Sigmoid colon (tissue), 7 donors: Measurements from ENCODE around the gene DDX3X. TPM values are rescaled to one million over a fixed set of nuclear protein-coding genes. Genes with fewer than 3 reads are reported as not detected.

Source experiments
- DNase-seq: peaks from one replicate; pipeline ENCODE4 v3.0.0-alpha.2; 2019
- H3K27ac ChIP-seq, 4 donors: fragments of 200-600 bp; sonication (generic); one replicate each; pipeline ENCODE4 v1.5.1; 2016 to 2019; ENCODE audit warnings: mild to moderate bottlenecking in 1 of 4
- H3K27me3 ChIP-seq, 3 donors: fragments of 200-600 bp; sonication (generic); one replicate each; pipeline ENCODE4 v1.5.1; 2019; ENCODE audit warnings: mild to moderate bottlenecking in 1 of 3
- H3K36me3 ChIP-seq, 4 donors: fragments of 200-600 bp; sonication (generic); one replicate each; pipeline ENCODE4 v1.5.1; 2016 to 2019
- H3K4me1 ChIP-seq, 4 donors: fragments of 200-600 bp; sonication (generic); one replicate each; pipeline ENCODE4 v1.5.1; 2017 to 2019
- H3K4me3 ChIP-seq, 4 donors: fragments of 200-600 bp; sonication (generic); one replicate each; pipeline ENCODE4 v1.5.1; 2017 to 2019; ENCODE audit warnings: mild to moderate bottlenecking in 2 of 4, moderate library complexity in 1 of 4
- H3K9me3 ChIP-seq, 4 donors: fragments of 200-600 bp in 3 of 4; sonication (generic) in 3 of 4; one replicate each; pipeline versions ENCODE4 v1.5.1 to v1.6.1; 2013 to 2019
- EP300 ChIP-seq, 4 donors: sonication (generic); formaldehyde crosslinking; IDR thresholded peaks; one replicate each; pipeline ENCODE4 v1.6.1; 2017; ENCODE audit warnings: antibody characterized with exemption in 4 of 4
- POLR2A ChIP-seq, 2 donors: fragments of 450-650 bp; IDR thresholded peaks; one replicate each; pipeline ENCODE4 v1.6.1; 2016; ENCODE audit warnings: antibody characterized with exemption in 2 of 2, mild to moderate bottlenecking in 2 of 2, moderate library complexity in 2 of 2
- POLR2AphosphoS5 ChIP-seq, 4 donors: sonication (generic); formaldehyde crosslinking; IDR thresholded peaks; one replicate each; pipeline ENCODE4 v1.6.1; 2017; ENCODE audit warnings: antibody characterized with exemption in 4 of 4
- WGBS, 2 donors: extraction: QIAGEN DNeasy Blood & Tissue Kit; methylation state at CpG; one replicate each; pipeline ENCODE4 v1.1.7; 2013; 5-methylcytosine and 5-hydroxymethylcytosine counted together
- intact Hi-C: fragments of 100-400 bp; cut with DNase I; formaldehyde crosslinking; loops from one replicate; pipeline ENCODE4 v1.15.1; 2023
- polyA plus RNA-seq, 3 donors: library from polyadenylated mRNA; stranded (reverse); fragments of 200-250 nt; gene quantifications; one replicate each; pipeline ENCODE4 v1.2.3, GENCODE V29; 2013
- total RNA-seq, 4 donors: library from RNA; depleted of rRNA; stranded (reverse); fragments of >200 nt; gene quantifications; one replicate each; pipeline ENCODE4 v1.1.0, GENCODE V29; 2016
- TF ChIP-seq, protein P1 (sequence below), 4 experiments: fragments of 450-650 bp in 3 of 4; fragments of 200-600 bp in 1 of 4; IDR thresholded peaks; one replicate each; pipeline ENCODE4 v1.5.1; 2016 to 2019; ENCODE audit warnings: antibody characterized with exemption in 4 of 4, mild to moderate bottlenecking in 3 of 4, moderate library complexity in 2 of 4
- donor health status: healthy with polysubstance abuse.
- donor health status: Bipolar disorder and iron deficiency.
- donor health status: healthy.

The DDX3X gene
- total and polyA plus RNA-seq, 7 donors, result 86.0 to 218 (median 146) TPM

DNA sequence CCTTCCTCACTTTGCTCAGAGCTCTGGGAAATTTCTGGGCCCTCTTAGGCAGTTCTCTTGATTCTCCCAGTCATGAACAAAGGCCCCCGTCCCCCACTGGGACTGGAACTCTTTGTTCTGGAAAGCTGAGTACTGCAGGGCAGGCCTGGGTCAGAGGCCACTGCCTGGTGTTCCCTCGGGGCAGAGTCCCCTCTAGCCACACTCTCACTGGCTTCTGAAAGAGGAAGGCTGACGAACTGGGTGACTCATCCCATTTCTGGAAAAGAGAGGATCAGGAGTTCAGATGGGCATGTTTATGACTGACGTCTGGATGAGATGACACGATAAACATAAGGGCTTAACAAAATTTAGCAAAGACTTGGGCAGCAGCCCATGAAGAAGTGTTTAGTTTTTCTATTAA lies 47.7 kb downstream of the DDX3X start:
- Histone ChIP-seq H3K9me3 (no peaks in the 10 kb centered on the region), H3K36me3 (no peaks in the 10 kb centered on the region), H3K27ac (peak overlapping the region in 1 of 4 donors; percentile 8), H3K27me3 (no peaks in the 10 kb centered on the region), H3K4me3 (no peak overlapping the region), H3K4me1 (no peaks in the 10 kb centered on the region)
- DNase-seq, result peak; percentile 79
- TF ChIP-seq, protein P1, sequence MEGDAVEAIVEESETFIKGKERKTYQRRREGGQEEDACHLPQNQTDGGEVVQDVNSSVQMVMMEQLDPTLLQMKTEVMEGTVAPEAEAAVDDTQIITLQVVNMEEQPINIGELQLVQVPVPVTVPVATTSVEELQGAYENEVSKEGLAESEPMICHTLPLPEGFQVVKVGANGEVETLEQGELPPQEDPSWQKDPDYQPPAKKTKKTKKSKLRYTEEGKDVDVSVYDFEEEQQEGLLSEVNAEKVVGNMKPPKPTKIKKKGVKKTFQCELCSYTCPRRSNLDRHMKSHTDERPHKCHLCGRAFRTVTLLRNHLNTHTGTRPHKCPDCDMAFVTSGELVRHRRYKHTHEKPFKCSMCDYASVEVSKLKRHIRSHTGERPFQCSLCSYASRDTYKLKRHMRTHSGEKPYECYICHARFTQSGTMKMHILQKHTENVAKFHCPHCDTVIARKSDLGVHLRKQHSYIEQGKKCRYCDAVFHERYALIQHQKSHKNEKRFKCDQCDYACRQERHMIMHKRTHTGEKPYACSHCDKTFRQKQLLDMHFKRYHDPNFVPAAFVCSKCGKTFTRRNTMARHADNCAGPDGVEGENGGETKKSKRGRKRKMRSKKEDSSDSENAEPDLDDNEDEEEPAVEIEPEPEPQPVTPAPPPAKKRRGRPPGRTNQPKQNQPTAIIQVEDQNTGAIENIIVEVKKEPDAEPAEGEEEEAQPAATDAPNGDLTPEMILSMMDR (IDR thresholded peaks at IDR 0.05), result no peak
- TF ChIP-seq POLR2AphosphoS5 (IDR thresholded peaks at IDR 0.05), result no peak
- TF ChIP-seq POLR2A (IDR thresholded peaks at IDR 0.05), result no peak
- peak in 2 of 4 donors; percentile 20 to 40 for TF ChIP-seq EP300 (IDR thresholded peaks at IDR 0.05)
- intact Hi-C loops, result no loop called here
- WGBS, 2 donors, result 9 to 47% methylated on average over 5 of the region's 5 CpGs

DNA sequence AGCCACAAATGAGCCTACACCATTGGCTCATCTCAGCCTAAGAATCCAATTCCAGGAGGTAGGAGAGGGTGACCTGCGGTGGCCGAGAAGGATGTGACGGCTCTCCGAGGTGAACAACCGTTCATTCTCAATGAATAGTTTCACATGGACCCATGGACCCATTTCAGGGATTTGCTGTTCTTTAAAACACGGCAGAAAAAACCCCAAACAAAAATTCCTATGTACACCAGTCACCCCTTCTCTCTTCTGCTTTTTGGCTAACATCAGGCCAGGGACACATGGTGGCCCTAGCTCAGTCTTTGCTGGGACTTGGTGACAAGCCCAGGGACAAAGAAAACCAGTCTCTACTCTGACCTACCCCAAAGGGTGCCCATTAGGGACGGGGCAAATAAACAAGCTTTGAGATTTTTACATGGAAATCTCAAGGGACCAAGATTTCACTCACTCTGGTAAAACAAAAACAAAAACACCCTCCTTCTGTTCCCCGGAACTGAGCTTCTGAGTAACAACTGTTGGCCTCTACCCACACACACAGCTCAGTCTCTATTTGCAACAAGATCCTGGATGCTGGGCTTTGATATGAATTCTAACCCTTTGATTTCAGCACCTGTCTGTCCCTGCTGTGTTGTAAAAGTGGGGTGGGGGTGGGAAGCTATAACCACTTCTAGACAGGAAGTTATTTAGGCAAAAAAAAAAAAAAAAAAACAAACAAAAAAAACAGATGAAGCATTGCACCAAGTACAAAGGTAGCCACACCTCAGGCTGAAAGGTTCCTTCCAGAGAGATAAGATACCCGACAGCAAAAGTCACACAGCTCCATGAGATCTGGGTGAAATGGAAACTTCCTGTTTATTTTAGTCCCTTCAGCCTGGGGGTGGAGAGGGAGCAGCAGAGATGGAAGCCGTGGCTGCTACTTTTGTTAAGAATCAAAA lies 49.0 kb downstream of the DDX3X start:
- intact Hi-C loops, result no loop called here
- Histone ChIP-seq H3K4me1 (no peaks in the 10 kb centered on the region), H3K36me3 (no peaks in the 10 kb centered on the region), H3K9me3 (no peaks in the 10 kb centered on the region), H3K27ac (no peak overlapping the region), H3K4me3 (no peak overlapping the region), H3K27me3 (no peaks in the 10 kb centered on the region)
- 36 to 59% methylated on average over 10 of the region's 10 CpGs for WGBS, 2 donors
- DNase-seq, result no peak
- TF ChIP-seq, protein P1 (IDR thresholded peaks at IDR 0.05), result no peak

DNA sequence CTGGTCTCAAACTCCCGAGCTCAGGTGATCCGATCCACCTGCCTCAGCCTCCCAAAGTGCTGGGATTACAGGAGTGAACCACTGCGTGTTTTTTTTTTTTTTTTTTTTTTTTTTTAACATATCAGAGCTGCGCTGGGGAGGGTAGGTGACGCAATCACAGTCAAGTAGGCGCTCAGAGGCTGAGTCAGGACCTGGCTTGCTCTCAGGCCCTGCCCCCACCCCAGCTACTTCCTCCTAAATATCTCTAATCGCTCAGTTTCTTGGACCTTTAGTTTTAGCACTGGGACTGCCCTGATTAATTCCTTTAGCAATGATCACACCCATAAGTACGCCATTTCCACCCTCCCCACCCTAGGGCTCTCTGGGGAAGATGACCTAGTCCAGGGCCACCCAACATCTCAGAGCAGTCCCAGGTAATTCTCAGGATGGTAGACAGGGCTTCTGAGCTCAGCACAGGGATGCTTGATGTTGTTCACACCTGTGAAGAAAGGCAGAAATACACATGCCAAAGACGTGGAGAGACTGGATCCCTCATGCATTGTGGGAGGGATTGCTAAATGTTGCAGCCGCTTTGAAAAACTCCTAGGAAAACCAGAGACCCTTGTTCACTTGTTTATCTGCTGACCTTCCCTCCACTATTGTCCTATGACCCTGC lies 50.2 kb downstream of the DDX3X start:
- intact Hi-C loops, result no loop called here
- DNase-seq, result peak; percentile 75
- H3K36me3 ChIP-seq, result no peaks in the 10 kb centered on the region
- H3K27ac ChIP-seq, result no peak overlapping the region
- H3K4me3 ChIP-seq, result no peak overlapping the region
- H3K9me3 ChIP-seq, result no peaks in the 10 kb centered on the region
- H3K4me1 ChIP-seq, result no peaks in the 10 kb centered on the region
- 20 to 53% methylated on average over 10 of the region's 10 CpGs for WGBS, 2 donors
- H3K27me3 ChIP-seq, result no peaks in the 10 kb centered on the region
- no peak for TF ChIP-seq EP300 (IDR thresholded peaks at IDR 0.05)

DNA sequence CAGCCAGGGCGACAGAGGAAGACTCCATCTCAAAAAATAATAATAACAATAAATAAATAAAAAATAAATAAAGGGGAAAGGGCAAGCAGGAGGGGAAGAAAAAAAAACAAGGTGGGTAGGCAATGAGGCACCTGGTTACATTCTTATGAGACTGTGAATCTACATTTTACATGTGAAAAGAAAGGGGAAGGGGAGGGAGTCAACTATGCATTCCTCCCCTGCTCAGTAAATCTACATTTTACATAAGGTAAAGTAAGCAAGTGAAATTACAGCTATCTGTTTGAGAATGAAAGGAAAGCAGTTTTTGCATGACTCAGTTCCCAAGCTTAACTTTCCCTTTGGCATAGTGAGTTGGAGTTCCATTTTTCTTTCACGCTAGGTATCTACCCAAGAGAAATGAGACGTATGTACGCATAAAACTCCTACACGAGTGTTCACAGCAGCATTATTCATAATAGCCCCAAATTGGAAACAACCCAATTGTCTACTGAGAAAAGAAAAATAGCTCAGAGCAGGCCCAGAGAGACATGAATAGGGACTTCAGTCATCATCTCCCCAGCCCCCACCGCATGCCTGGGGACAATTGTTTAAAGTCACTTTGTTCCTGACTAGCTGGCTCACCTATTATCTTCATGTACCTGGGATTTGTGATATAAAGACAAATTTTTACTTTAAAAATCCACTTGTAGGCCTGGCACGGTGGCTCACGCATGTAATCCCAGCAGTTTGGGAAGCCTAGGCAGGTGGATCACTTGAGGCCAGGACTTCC lies 52.4 kb downstream of the DDX3X start:
- no peaks in the 10 kb centered on the region for H3K36me3 ChIP-seq
- H3K9me3 ChIP-seq, result no peaks in the 10 kb centered on the region
- intact Hi-C loops, result no loop called here
- TF ChIP-seq, protein P1 (IDR thresholded peaks at IDR 0.05), result no peak
- DNase-seq, result no peak
- no peak overlapping the region for H3K27ac ChIP-seq
- H3K4me1 ChIP-seq, result no peaks in the 10 kb centered on the region
- H3K4me3 ChIP-seq, result no peak overlapping the region
- WGBS, 2 donors, result 91% methylated on average over 8 of the region's 8 CpGs
- no peaks in the 10 kb centered on the region for H3K27me3 ChIP-seq

DNA sequence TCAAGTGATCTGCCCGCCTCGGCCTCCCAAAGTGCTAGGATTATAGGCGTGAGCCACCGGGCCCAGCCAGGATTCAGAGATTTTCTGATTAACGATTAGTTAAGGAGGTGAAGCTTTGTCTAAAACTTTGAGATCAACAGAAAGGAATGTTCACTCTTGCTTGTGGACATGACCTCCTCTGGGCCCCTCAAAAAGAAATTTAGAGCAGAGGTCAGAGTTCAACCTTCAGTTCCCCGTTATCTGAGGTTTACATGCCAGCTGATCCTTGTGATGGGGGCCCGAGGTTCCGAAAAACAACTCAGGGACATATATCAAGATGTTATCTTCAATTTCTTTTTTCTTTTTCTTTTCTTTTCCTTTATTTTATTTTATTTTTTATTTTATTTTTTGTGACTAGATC lies 54.6 kb downstream of the DDX3X start:
- no peak overlapping the region for H3K27ac ChIP-seq
- no peak for DNase-seq
- no peaks in the 10 kb centered on the region for H3K36me3 ChIP-seq
- H3K4me1 ChIP-seq, result no peaks in the 10 kb centered on the region
- WGBS, 2 donors, result 81 to 89% methylated on average over 8 of the region's 8 CpGs
- H3K4me3 ChIP-seq, result no peak overlapping the region
- H3K27me3 ChIP-seq, result no peaks in the 10 kb centered on the region
- TF ChIP-seq, protein P1 (IDR thresholded peaks at IDR 0.05), result no peak
- TF ChIP-seq POLR2AphosphoS5 (IDR thresholded peaks at IDR 0.05), result no peak
- no peak for TF ChIP-seq EP300 (IDR thresholded peaks at IDR 0.05)
- TF ChIP-seq POLR2A (IDR thresholded peaks at IDR 0.05), result no peak
- intact Hi-C loops, result no loop called here
- H3K9me3 ChIP-seq, result no peaks in the 10 kb centered on the region
